ENCODE measurements around the gene FBXL16.

The FBXL16 gene

GRCh38 chr16:719815-720446, 14.3 kb upstream of the FBXL16 start:
- TF ChIP-seq, protein P1, sequence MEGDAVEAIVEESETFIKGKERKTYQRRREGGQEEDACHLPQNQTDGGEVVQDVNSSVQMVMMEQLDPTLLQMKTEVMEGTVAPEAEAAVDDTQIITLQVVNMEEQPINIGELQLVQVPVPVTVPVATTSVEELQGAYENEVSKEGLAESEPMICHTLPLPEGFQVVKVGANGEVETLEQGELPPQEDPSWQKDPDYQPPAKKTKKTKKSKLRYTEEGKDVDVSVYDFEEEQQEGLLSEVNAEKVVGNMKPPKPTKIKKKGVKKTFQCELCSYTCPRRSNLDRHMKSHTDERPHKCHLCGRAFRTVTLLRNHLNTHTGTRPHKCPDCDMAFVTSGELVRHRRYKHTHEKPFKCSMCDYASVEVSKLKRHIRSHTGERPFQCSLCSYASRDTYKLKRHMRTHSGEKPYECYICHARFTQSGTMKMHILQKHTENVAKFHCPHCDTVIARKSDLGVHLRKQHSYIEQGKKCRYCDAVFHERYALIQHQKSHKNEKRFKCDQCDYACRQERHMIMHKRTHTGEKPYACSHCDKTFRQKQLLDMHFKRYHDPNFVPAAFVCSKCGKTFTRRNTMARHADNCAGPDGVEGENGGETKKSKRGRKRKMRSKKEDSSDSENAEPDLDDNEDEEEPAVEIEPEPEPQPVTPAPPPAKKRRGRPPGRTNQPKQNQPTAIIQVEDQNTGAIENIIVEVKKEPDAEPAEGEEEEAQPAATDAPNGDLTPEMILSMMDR (IDR thresholded peaks at IDR 0.05; ENCODE audit: borderline replicate concordance, insufficient read depth, low read depth, low read length): 0 out of 2 replicates have a peak, but pooled peaks have one; percentile 0
- peak overlapping the region; percentile 92 for H3K4me3 ChIP-seq (ENCODE audit: low read depth, low read length)

DNA sequence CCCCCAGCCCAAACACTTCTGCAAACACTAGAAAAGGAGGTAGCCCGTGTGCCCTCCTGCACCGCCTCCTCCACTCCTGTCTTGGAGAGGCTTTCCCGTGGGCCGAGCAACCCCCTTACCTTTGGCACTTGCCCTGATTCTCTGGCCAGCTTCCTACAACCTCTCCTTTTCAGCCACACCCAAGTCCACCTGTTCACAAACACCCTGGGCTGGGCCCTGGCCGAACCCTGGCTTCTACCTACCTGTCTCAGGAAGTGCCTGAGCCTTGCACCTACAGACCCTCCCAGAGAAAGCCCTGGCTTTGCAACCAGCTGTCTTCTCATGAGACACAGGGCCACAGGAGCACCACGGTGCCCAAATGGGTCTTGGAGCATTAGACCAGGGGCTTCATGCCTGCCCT, 13.3 kb upstream of the FBXL16 start:
- H3K4me3 ChIP-seq (ENCODE audit: low read depth, low read length): no peak overlapping the region
- TF ChIP-seq, protein P1 (IDR thresholded peaks at IDR 0.05; ENCODE audit: borderline replicate concordance, insufficient read depth, low read depth, low read length): no peak

- H3K4me3 ChIP-seq (ENCODE audit: low read depth, low read length): no peak overlapping the region
- TF ChIP-seq, protein P1 (IDR thresholded peaks at IDR 0.05; ENCODE audit: borderline replicate concordance, insufficient read depth, low read depth, low read length): no peak
These were observed 12.8 kb upstream of the FBXL16 start for GRCh38 chr16:718389-718788.

DNA sequence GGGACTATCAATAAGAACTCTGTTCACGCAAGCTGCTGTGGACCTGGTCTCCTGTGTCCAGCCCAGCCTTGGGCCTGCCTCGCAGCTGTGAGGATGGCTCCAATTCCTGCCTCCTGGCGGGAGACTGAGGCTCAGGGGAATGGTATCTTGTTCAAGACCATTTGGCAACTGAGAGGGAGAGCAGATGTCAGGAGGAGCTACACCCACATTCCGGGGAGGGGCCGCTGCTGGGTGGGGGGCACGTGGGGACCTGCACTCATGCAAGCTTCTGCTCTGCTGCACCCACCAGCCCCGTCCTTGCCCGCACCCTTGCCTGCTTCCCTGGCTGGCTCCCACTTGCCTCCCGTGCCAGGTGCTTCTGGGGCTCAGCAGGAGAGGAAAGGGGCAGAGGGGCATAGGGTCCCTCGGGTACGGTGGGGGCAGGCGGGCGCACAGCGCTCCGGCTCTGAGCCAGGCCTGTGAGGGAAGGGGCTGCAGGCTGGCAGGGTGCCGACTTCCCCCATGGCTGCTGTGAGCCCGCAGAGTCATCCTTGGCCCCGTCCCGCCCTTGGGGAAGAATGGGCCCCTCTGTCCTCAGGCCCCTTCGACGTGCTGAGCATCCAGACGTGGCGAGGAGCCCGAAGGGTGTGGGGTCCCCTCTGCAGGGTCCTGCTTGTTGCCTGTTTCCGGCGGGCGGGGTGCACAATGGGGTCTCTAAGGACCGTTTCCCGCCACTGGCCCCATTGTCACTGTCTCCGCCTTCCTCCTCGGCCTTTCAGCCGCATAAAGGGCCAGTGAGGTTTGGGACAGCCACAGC, 12.0 kb upstream of the FBXL16 start:
- TF ChIP-seq, protein P1 (IDR thresholded peaks at IDR 0.05; ENCODE audit: borderline replicate concordance, insufficient read depth, low read depth, low read length): no peak

GRCh38 chr16:716768-717325, 11.2 kb upstream of the FBXL16 start:
- TF ChIP-seq, protein P1 (IDR thresholded peaks at IDR 0.05; ENCODE audit: borderline replicate concordance, insufficient read depth, low read depth, low read length): no peak
- H3K4me3 ChIP-seq (ENCODE audit: low read depth, low read length): no peak overlapping the region

More for the DNA sequence above, 12.0 kb upstream of the FBXL16 start:
- no peak overlapping the region for H3K4me3 ChIP-seq (ENCODE audit: low read depth, low read length)

- TF ChIP-seq, protein P1 (IDR thresholded peaks at IDR 0.05; ENCODE audit: borderline replicate concordance, insufficient read depth, low read depth, low read length): no peak
- H3K4me3 ChIP-seq (ENCODE audit: low read depth, low read length): no peak overlapping the region
These were observed 10.6 kb upstream of the FBXL16 start for GRCh38 chr16:716200-716568.

Measured in GM12875 (cell line).